Stimulated activated naive B cell treated with anti-CD40 and anti-IgM and Interleukin-4, amounts not matched to agents 10 μg/mL and 1 μg/mL and 100 μg/mL, for 72 hours (primary cell): Measurements from ENCODE around the gene WDR35.
"Not testable (repeated sequence)": the region's sequence is repeated elsewhere in the genome, so short reads cannot be mapped to it uniquely, and the experiment has no call there.

Experiments
- ATAC-seq, 2 donors: fragments of 150-1000 bp; cut with Tn5 transposase; replicated peaks; 2 replicates each; pipeline ENCODE4 v1.10.0; 2021; ENCODE audit warnings: moderate library complexity in 1 of 2
- DNase-seq: peaks from one replicate; pipeline ENCODE4 v3.0.0; 2021
- H3K27ac Mint-ChIP-seq: one replicate; pipeline ENCODE4 v1.8.0; 2022; ENCODE audit warnings: mild to moderate bottlenecking, mixed read lengths
- H3K27me3 Mint-ChIP-seq, 2 donors: one replicate each; pipeline ENCODE4 v1.8.0; 2022; ENCODE audit warnings: mixed read lengths in 2 of 2
- H3K36me3 Mint-ChIP-seq, 2 donors: one replicate each; pipeline ENCODE4 v1.8.0; 2022; ENCODE audit warnings: mixed read lengths in 2 of 2, mild to moderate bottlenecking in 1 of 2
- H3K4me1 Mint-ChIP-seq, 2 donors: one replicate each; pipeline ENCODE4 v1.8.0; 2022; ENCODE audit warnings: mixed read lengths in 2 of 2, mild to moderate bottlenecking in 1 of 2
- H3K4me3 Mint-ChIP-seq, 2 donors: one replicate each; pipeline ENCODE4 v1.8.0; 2022; ENCODE audit warnings: mild to moderate bottlenecking in 2 of 2, mixed read lengths in 2 of 2, moderate library complexity in 1 of 2
- H3K9me3 Mint-ChIP-seq, 2 donors: one replicate each; pipeline ENCODE4 v1.8.0; 2022; ENCODE audit warnings: mixed read lengths in 2 of 2, mild to moderate bottlenecking in 1 of 2

WDR35 gene

GRCh38 chr2:19901442-19902215 is 88.3 kb downstream of the WDR35 start, which contains the start of gene TTC32:
Gene TTC32 (minus strand): TSS chr2:19901983. CDS start chr2:19901854, 129 bp downstream.
- H3K4me3 Mint-ChIP-seq = peak within 1 kb of the TSS; percentile 87 to 97
- H3K9me3 Mint-ChIP-seq = peaks cover 0 to 6% of the 10 kb centered on the region in 2 donors
- peak; percentile 92 for DNase-seq
- peak within 1 kb of the TSS; percentile 99 for H3K27ac Mint-ChIP-seq
- peaks cover 15 to 38% of the 10 kb centered on the region in 2 donors for H3K4me1 Mint-ChIP-seq
- H3K27me3 Mint-ChIP-seq = peaks cover 0 to 7% of the 10 kb centered on the region in 2 donors
- peak; percentile 92 to 95 for ATAC-seq
- peaks cover 4 to 17% of the 10 kb centered on the region in 2 donors for H3K36me3 Mint-ChIP-seq

GRCh38 chr2:19900931-19901441 is 88.9 kb downstream of the WDR35 start:
- ATAC-seq (peak; percentile 11 to 21), DNase-seq (no peak)
- H3K36me3 Mint-ChIP-seq = peaks cover 4 to 18% of the 10 kb centered on the region in 2 donors
- peak overlapping the region; percentile 99 for H3K27ac Mint-ChIP-seq
- peaks cover 15 to 38% of the 10 kb centered on the region in 2 donors for H3K4me1 Mint-ChIP-seq
- H3K4me3 Mint-ChIP-seq = peak overlapping the region; percentile 87 to 97
- peaks cover 0 to 6% of the 10 kb centered on the region in 2 donors for H3K9me3 Mint-ChIP-seq
- peaks cover 0 to 7% of the 10 kb centered on the region in 2 donors for H3K27me3 Mint-ChIP-seq

GRCh38 chr2:19899985-19900930 is 89.6 kb downstream of the WDR35 start:
- Mint-ChIP-seq H3K4me3 (peak overlapping the region; percentile 87 to 97), H3K9me3 (peaks cover 0 to 6% of the 10 kb centered on the region in 2 donors), H3K27me3 (peaks cover 0 to 7% of the 10 kb centered on the region in 2 donors), H3K4me1 (peaks cover 15 to 38% of the 10 kb centered on the region in 2 donors), H3K36me3 (peaks cover 4 to 21% of the 10 kb centered on the region in 2 donors), H3K27ac (peak overlapping the region; percentile 99)
- ATAC-seq (no peak), DNase-seq (no peak)

- H3K4me1 Mint-ChIP-seq = peaks cover 19 to 37% of the 10 kb centered on the region in 2 donors
- no peak overlapping the region for H3K4me3 Mint-ChIP-seq
- peaks cover 0 to 3% of the 10 kb centered on the region in 2 donors for H3K27me3 Mint-ChIP-seq
- ATAC-seq (no peak), DNase-seq (no peak)
- no peaks in the 10 kb centered on the region for H3K9me3 Mint-ChIP-seq
- H3K36me3 Mint-ChIP-seq = peaks cover 6 to 20% of the 10 kb centered on the region in 2 donors
- no peak overlapping the region for H3K27ac Mint-ChIP-seq
Observed at GRCh38 chr2:19898592-19899329, 91.1 kb downstream of the WDR35 start.

GRCh38 chr2:19897623-19898245 is 92.2 kb downstream of the WDR35 start:
- Mint-ChIP-seq H3K27me3 (no peaks in the 10 kb centered on the region), H3K4me1 (peaks cover 16 to 42% of the 10 kb centered on the region in 2 donors), H3K9me3 (no peaks in the 10 kb centered on the region), H3K4me3 (peak overlapping the region in 1 of 2 donors; percentile 14), H3K27ac (peak overlapping the region; percentile 27), H3K36me3 (peaks cover 10 to 20% of the 10 kb centered on the region in 2 donors)
- ATAC-seq (no peak), DNase-seq (no peak)

- Mint-ChIP-seq H3K36me3 (peaks cover 15 to 24% of the 10 kb centered on the region in 2 donors), H3K4me3 (no peak overlapping the region), H3K9me3 (peaks cover 0 to 4% of the 10 kb centered on the region in 2 donors), H3K27ac (no peak overlapping the region), H3K4me1 (peaks cover 18 to 49% of the 10 kb centered on the region in 2 donors), H3K27me3 (no peaks in the 10 kb centered on the region)
- no peak for DNase-seq
- no peak for ATAC-seq
Observed at GRCh38 chr2:19895535-19895934, 94.4 kb downstream of the WDR35 start.

- no peak for DNase-seq
- Mint-ChIP-seq H3K27ac (no peak overlapping the region), H3K9me3 (peaks cover 0 to 4% of the 10 kb centered on the region in 2 donors), H3K27me3 (no peaks in the 10 kb centered on the region), H3K36me3 (peaks cover 17 to 24% of the 10 kb centered on the region in 2 donors), H3K4me1 (peaks cover 14 to 41% of the 10 kb centered on the region in 2 donors), H3K4me3 (no peak overlapping the region)
- no peak for ATAC-seq
Observed at GRCh38 chr2:19894134-19894792, 95.6 kb downstream of the WDR35 start.

GRCh38 chr2:19893520-19894133 is 96.3 kb downstream of the WDR35 start:
- H3K27ac Mint-ChIP-seq = no peak overlapping the region
- no peak overlapping the region for H3K4me3 Mint-ChIP-seq
- peaks cover 17 to 24% of the 10 kb centered on the region in 2 donors for H3K36me3 Mint-ChIP-seq
- H3K4me1 Mint-ChIP-seq = peaks cover 14 to 36% of the 10 kb centered on the region in 2 donors
- no peak for DNase-seq
- ATAC-seq = peak in 1 of 2 donors; percentile 22
- no peaks in the 10 kb centered on the region for H3K27me3 Mint-ChIP-seq
- H3K9me3 Mint-ChIP-seq = peaks cover 0 to 4% of the 10 kb centered on the region in 2 donors

GRCh38 chr2:19891971-19892370 is 97.9 kb downstream of the WDR35 start:
- not testable (repeated sequence) for H3K27ac Mint-ChIP-seq, DNase-seq, H3K9me3 Mint-ChIP-seq, H3K27me3 Mint-ChIP-seq
- peaks cover 14 to 18% of the 10 kb centered on the region in 2 donors for H3K36me3 Mint-ChIP-seq
- H3K4me3 Mint-ChIP-seq = peak overlapping the region in 1 of 2 donors; percentile 61
- peak; percentile 79 to 83 for ATAC-seq
- peaks cover 10 to 22% of the 10 kb centered on the region in 2 donors for H3K4me1 Mint-ChIP-seq

GRCh38 chr2:19890104-19890503 is 99.8 kb downstream of the WDR35 start:
- DNase-seq = no peak
- Mint-ChIP-seq H3K36me3 (peaks cover 13 to 14% of the 10 kb centered on the region in 2 donors), H3K4me1 (peaks cover 10 to 27% of the 10 kb centered on the region in 2 donors), H3K27me3 (no peaks in the 10 kb centered on the region), H3K27ac (no peak overlapping the region), H3K9me3 (peaks cover 0 to 4% of the 10 kb centered on the region in 2 donors), H3K4me3 (no peak overlapping the region)
- ATAC-seq = no peak

GRCh38 chr2:19888831-19889230 is 101.1 kb downstream of the WDR35 start:
- H3K9me3 Mint-ChIP-seq = peaks cover 0 to 4% of the 10 kb centered on the region in 2 donors
- peaks cover 8 to 13% of the 10 kb centered on the region in 2 donors for H3K36me3 Mint-ChIP-seq
- ATAC-seq (no peak), DNase-seq (no peak)
- H3K4me1 Mint-ChIP-seq = peaks cover 6 to 21% of the 10 kb centered on the region in 2 donors
- no peak overlapping the region for H3K4me3 Mint-ChIP-seq
- no peak overlapping the region for H3K27ac Mint-ChIP-seq
- H3K27me3 Mint-ChIP-seq = no peaks in the 10 kb centered on the region

GRCh38 chr2:19887510-19887909 is 102.4 kb downstream of the WDR35 start:
- H3K27me3 Mint-ChIP-seq = no peaks in the 10 kb centered on the region
- H3K27ac Mint-ChIP-seq = no peak overlapping the region
- ATAC-seq (no peak), DNase-seq (no peak)
- H3K4me1 Mint-ChIP-seq = peaks cover 6 to 16% of the 10 kb centered on the region in 2 donors
- peaks cover 5 to 7% of the 10 kb centered on the region in 2 donors for H3K36me3 Mint-ChIP-seq
- H3K9me3 Mint-ChIP-seq = peaks cover 0 to 4% of the 10 kb centered on the region in 2 donors
- no peak overlapping the region for H3K4me3 Mint-ChIP-seq
